WTC11 (cell line): ENCODE data around the gene RAB15. TPM values are rescaled to one million over a fixed set of nuclear protein-coding genes. Genes with fewer than 3 reads are reported as not detected.

Source experiments
- ATAC-seq: fragments of 200-7000 bp; cut with Tn5 transposase; 2 replicates; pipeline ENCODE4 v1.10.0; 2021; ENCODE audit warnings: mild to moderate bottlenecking, moderate library complexity
- CTCF ChIA-PET: fragments of 300-600 bp; sonication (Branson Sonifier 250); formaldehyde crosslinking; loops from one replicate; lab custom pipeline; 2021; ENCODE audit warnings: antibody characterized with exemption; lab: Charles Lee
- POLR2A ChIA-PET: fragments of 350-600 bp; sonication (Branson Sonifier 250); formaldehyde crosslinking; loops from one replicate; lab custom pipeline; 2021; ENCODE audit warnings: antibody characterized with exemption; lab: Charles Lee
- DNase-seq: peaks from one replicate; pipeline ENCODE4 v3.0.0; 2021; ENCODE audit warnings: low spot score
- H3K27ac Mint-ChIP-seq: 2 replicates; pipeline ENCODE4 v1.8.0; 2021; ENCODE audit warnings: mixed read lengths
- H3K27me3 Mint-ChIP-seq: 2 replicates; pipeline ENCODE4 v1.8.0; 2021; ENCODE audit warnings: low read depth, mild to moderate bottlenecking, moderate library complexity, mixed read lengths
- H3K36me3 Mint-ChIP-seq: 2 replicates; pipeline ENCODE4 v1.8.0; 2021; ENCODE audit warnings: mixed read lengths
- H3K4me1 Mint-ChIP-seq: 2 replicates; pipeline ENCODE4 v1.8.0; 2022; ENCODE audit warnings: mixed read lengths
- H3K4me3 Mint-ChIP-seq: 2 replicates; pipeline ENCODE4 v1.8.0; 2021; ENCODE audit warnings: mild to moderate bottlenecking, moderate library complexity, mixed read lengths
- H3K9me3 Mint-ChIP-seq: 2 replicates; pipeline ENCODE4 v1.8.0; 2021; ENCODE audit warnings: mixed read lengths
- CREM ChIP-seq: sonication (generic); formaldehyde crosslinking; IDR thresholded peaks from 2 replicates; pipeline ENCODE4 v1.8.1; 2022; ENCODE audit warnings: mild to moderate bottlenecking, missing genetic modification reagents, moderate library complexity
- ESRRA ChIP-seq: sonication (generic); formaldehyde crosslinking; IDR thresholded peaks from 2 replicates; pipeline ENCODE4 v1.8.1; 2022; ENCODE audit warnings: mild to moderate bottlenecking, missing genetic modification reagents, borderline replicate concordance
- FOXK1 ChIP-seq: sonication (generic); formaldehyde crosslinking; IDR thresholded peaks from 2 replicates; pipeline ENCODE4 v1.8.0; 2022; ENCODE audit warnings: mild to moderate bottlenecking, moderate library complexity, missing genetic modification reagents
- FOXP1 ChIP-seq: sonication (generic); formaldehyde crosslinking; IDR thresholded peaks from 2 replicates; pipeline ENCODE4 v1.8.0; 2022; ENCODE audit warnings: missing genetic modification reagents, mild to moderate bottlenecking, moderate library complexity, borderline replicate concordance
- JAZF1 ChIP-seq: fragments of 250-450 bp; sonication (Bioruptor Pico); IDR thresholded peaks from 2 replicates; pipeline ENCODE4 v1.9.0; 2021; ENCODE audit warnings: moderate library complexity, mild to moderate bottlenecking, inconsistent platforms
- NR2C2 ChIP-seq: sonication (generic); formaldehyde crosslinking; IDR thresholded peaks from 2 replicates; pipeline ENCODE4 v1.8.0; 2022; ENCODE audit warnings: mild to moderate bottlenecking, missing genetic modification reagents
- TEAD1 ChIP-seq: sonication (generic); formaldehyde crosslinking; IDR thresholded peaks from 2 replicates; pipeline ENCODE4 v1.8.0; 2022; ENCODE audit warnings: mild to moderate bottlenecking, missing genetic modification reagents
- total RNA-seq: library from RNA; stranded (reverse); gene quantifications from 3 replicates; pipeline ENCODE4 v1.2.3, GENCODE V29; 2021
- TF ChIP-seq, protein P1 (sequence below): fragments of 250-450 bp; sonication (Bioruptor Pico); IDR thresholded peaks from 2 replicates; pipeline ENCODE4 v1.9.0; 2021; ENCODE audit warnings: mild to moderate bottlenecking, borderline replicate concordance
- TF ChIP-seq, protein P2 (sequence below): sonication (generic); formaldehyde crosslinking; IDR thresholded peaks from 2 replicates; pipeline ENCODE4 v1.8.0; 2022; ENCODE audit warnings: mild to moderate bottlenecking, missing genetic modification reagents
- TF ChIP-seq, protein P3 (sequence below): sonication (generic); formaldehyde crosslinking; conservative IDR thresholded peaks from 2 replicates; pipeline ENCODE4 v1.8.1; 2022; ENCODE audit warnings: mild to moderate bottlenecking, missing genetic modification reagents
- TF ChIP-seq, protein P4 (sequence below): sonication (generic); formaldehyde crosslinking; IDR thresholded peaks from 2 replicates; pipeline ENCODE4 v1.8.1; 2023; ENCODE audit warnings: mild to moderate bottlenecking, moderate library complexity, missing genetic modification reagents
- TF ChIP-seq, protein P5 (sequence below): sonication (generic); formaldehyde crosslinking; IDR thresholded peaks from 2 replicates; pipeline ENCODE4 v1.8.0; 2023; ENCODE audit warnings: missing genetic modification reagents
- TF ChIP-seq, protein P6 (sequence below): sonication (generic); formaldehyde crosslinking; IDR thresholded peaks from 2 replicates; pipeline ENCODE4 v1.8.1; 2022; ENCODE audit warnings: missing genetic modification reagents, borderline replicate concordance
- TF ChIP-seq, protein P7 (sequence below): sonication (generic); formaldehyde crosslinking; IDR thresholded peaks from 2 replicates; pipeline ENCODE4 v1.8.1; 2023; ENCODE audit warnings: mild to moderate bottlenecking, missing genetic modification reagents

The RAB15 gene
- total RNA-seq, 1 experiment from 2014 or later = 49.1 TPM

DNA sequence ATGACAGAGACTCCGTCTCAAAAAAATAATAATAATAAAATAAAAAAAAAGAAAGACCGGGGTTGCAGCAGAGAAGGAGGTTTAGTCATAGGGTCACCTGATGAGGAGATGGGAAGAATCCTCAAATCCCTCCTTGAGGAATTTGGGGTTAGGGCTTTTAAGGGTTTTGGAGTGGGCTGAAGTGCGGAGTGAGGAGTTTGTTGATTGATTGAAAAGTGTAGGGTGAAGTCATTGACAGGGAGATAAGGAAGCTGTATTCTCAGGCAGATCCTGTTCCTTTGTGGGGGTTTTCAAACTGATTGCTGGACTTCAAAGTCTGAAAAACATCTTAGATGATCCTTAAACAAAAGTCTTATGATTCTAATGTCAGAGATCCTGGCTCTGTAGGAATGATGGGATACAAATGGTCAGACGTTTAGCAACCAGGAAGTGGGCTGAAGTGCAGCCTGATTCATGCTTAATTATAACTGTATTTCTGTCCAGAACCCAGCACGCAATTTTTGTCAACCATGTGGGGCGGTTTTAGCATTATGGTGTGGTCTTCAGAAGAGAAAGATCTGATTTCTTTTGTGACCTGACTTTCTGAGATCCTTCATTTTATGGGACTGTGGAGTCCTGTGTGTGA lies 30.6 kb upstream of the RAB15 start (continued):
- TF ChIP-seq, protein P1, sequence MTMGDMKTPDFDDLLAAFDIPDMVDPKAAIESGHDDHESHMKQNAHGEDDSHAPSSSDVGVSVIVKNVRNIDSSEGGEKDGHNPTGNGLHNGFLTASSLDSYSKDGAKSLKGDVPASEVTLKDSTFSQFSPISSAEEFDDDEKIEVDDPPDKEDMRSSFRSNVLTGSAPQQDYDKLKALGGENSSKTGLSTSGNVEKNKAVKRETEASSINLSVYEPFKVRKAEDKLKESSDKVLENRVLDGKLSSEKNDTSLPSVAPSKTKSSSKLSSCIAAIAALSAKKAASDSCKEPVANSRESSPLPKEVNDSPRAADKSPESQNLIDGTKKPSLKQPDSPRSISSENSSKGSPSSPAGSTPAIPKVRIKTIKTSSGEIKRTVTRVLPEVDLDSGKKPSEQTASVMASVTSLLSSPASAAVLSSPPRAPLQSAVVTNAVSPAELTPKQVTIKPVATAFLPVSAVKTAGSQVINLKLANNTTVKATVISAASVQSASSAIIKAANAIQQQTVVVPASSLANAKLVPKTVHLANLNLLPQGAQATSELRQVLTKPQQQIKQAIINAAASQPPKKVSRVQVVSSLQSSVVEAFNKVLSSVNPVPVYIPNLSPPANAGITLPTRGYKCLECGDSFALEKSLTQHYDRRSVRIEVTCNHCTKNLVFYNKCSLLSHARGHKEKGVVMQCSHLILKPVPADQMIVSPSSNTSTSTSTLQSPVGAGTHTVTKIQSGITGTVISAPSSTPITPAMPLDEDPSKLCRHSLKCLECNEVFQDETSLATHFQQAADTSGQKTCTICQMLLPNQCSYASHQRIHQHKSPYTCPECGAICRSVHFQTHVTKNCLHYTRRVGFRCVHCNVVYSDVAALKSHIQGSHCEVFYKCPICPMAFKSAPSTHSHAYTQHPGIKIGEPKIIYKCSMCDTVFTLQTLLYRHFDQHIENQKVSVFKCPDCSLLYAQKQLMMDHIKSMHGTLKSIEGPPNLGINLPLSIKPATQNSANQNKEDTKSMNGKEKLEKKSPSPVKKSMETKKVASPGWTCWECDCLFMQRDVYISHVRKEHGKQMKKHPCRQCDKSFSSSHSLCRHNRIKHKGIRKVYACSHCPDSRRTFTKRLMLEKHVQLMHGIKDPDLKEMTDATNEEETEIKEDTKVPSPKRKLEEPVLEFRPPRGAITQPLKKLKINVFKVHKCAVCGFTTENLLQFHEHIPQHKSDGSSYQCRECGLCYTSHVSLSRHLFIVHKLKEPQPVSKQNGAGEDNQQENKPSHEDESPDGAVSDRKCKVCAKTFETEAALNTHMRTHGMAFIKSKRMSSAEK = no peak
- no peak for TF ChIP-seq ESRRA (CRISPR knock-in tag)
- TF ChIP-seq, protein P2, sequence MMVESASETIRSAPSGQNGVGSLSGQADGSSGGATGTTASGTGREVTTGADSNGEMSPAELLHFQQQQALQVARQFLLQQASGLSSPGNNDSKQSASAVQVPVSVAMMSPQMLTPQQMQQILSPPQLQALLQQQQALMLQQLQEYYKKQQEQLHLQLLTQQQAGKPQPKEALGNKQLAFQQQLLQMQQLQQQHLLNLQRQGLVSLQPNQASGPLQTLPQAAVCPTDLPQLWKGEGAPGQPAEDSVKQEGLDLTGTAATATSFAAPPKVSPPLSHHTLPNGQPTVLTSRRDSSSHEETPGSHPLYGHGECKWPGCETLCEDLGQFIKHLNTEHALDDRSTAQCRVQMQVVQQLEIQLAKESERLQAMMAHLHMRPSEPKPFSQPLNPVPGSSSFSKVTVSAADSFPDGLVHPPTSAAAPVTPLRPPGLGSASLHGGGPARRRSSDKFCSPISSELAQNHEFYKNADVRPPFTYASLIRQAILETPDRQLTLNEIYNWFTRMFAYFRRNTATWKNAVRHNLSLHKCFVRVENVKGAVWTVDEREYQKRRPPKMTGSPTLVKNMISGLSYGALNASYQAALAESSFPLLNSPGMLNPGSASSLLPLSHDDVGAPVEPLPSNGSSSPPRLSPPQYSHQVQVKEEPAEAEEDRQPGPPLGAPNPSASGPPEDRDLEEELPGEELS (CRISPR knock-in tag) = no peak

DNA sequence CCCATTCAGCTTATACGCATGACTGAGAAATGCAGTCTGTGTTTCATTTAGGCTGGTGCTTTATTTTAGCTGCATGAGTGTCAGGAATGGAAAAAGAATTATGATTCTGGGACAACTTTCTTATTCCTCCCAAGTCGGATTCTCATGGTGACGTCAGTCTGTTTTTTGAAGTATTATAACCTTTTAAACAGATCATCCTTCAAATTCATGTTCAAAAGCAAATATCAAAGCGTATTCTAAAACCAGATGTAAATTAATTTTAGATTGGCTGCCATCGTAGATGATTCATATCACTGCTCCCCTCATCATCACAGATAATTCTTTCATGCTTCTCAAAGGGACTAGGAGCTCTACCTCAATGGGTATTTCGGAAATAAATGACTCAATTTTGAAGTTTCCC lies 29.6 kb upstream of the RAB15 start:
- TF ChIP-seq FOXK1 (CRISPR knock-in tag) (no peak), TEAD1 (CRISPR knock-in tag) (no peak)
- no peak overlapping the region for H3K27ac Mint-ChIP-seq
- POLR2A ChIA-PET = no interaction called here
- DNase-seq = no peak
- no peaks in the 10 kb centered on the region; the same call in 1 of the 2 replicates for H3K9me3 Mint-ChIP-seq
- H3K36me3 Mint-ChIP-seq = 0 out of 2 replicates have a peak, but pooled peaks cover 4% of the 10 kb centered on the region
- H3K27me3 Mint-ChIP-seq = no peaks in the 10 kb centered on the region
- no peak overlapping the region for H3K4me3 Mint-ChIP-seq
- ATAC-seq = no peak
- H3K4me1 Mint-ChIP-seq = peaks cover 42% of the 10 kb centered on the region
- CTCF ChIA-PET = interaction anchor here (1.4 to 3.8 kb wide), 2 partner anchors 15 to 18 kb away, joined by 3 to 18 read pairs; partner anchors contain the start of gene FNTB

DNA sequence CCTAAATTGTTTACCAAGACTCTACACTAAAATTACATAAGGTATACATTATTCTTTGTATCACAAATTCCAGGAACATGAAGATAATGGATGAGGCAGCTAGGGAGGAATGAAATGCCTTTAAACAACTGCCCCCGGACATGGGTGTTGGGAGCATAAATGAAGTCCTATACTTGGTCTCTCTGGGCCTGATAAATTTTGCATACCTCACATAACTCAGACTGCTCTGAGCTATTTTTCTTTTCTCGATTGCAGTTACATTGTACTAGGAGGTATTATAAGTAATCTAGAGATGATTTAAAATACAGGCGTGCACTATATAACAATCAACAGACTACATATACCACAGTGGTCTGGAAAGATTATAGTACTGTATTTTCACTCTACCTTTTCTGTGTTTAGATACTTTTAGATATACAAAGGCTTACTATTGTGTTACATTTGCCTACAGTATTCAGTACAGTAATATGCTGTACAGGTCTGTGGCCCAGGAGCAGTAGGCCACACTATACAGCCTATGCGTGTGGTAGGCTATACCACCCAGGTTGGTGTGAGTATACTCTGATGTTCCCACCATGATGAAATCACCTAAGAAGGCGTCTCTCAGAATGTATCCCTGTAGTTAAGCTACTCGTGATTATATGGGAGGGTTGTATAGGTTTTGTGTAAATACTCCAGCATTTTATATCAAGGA lies 28.9 kb upstream of the RAB15 start:
- CTCF ChIA-PET = interaction anchor here (1.4 to 3.8 kb wide), 2 partner anchors 14 to 19 kb away, joined by 3 to 18 read pairs; partner anchors contain the start of gene FNTB
- H3K9me3 Mint-ChIP-seq = no peaks in the 10 kb centered on the region; the same call in 1 of the 2 replicates
- DNase-seq (no peak), ATAC-seq (no peak)
- H3K27me3 Mint-ChIP-seq = no peaks in the 10 kb centered on the region
- H3K27ac Mint-ChIP-seq = no peak overlapping the region
- 0 out of 2 replicates have a peak, but pooled peaks cover 4% of the 10 kb centered on the region for H3K36me3 Mint-ChIP-seq
- peaks cover 42% of the 10 kb centered on the region for H3K4me1 Mint-ChIP-seq
- POLR2A ChIA-PET = no interaction called here
- H3K4me3 Mint-ChIP-seq = no peak overlapping the region
- TF ChIP-seq JAZF1 (CRISPR knock-in tag) (no peak), FOXP1 (CRISPR knock-in tag) (no peak), CREM (no peak), NR2C2 (CRISPR knock-in tag) (no peak)
- TF ChIP-seq, protein P3, sequence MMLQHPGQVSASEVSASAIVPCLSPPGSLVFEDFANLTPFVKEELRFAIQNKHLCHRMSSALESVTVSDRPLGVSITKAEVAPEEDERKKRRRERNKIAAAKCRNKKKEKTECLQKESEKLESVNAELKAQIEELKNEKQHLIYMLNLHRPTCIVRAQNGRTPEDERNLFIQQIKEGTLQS (CRISPR knock-in tag) = no peak
- TF ChIP-seq, protein P4, sequence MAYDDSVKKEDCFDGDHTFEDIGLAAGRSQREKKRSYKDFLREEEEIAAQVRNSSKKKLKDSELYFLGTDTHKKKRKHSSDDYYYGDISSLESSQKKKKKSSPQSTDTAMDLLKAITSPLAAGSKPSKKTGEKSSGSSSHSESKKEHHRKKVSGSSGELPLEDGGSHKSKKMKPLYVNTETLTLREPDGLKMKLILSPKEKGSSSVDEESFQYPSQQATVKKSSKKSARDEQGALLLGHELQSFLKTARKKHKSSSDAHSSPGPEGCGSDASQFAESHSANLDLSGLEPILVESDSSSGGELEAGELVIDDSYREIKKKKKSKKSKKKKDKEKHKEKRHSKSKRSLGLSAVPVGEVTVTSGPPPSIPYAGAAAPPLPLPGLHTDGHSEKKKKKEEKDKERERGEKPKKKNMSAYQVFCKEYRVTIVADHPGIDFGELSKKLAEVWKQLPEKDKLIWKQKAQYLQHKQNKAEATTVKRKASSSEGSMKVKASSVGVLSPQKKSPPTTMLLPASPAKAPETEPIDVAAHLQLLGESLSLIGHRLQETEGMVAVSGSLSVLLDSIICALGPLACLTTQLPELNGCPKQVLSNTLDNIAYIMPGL (CRISPR knock-in tag) = no peak
- TF ChIP-seq, protein P5, sequence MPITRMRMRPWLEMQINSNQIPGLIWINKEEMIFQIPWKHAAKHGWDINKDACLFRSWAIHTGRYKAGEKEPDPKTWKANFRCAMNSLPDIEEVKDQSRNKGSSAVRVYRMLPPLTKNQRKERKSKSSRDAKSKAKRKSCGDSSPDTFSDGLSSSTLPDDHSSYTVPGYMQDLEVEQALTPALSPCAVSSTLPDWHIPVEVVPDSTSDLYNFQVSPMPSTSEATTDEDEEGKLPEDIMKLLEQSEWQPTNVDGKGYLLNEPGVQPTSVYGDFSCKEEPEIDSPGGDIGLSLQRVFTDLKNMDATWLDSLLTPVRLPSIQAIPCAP (CRISPR knock-in tag) = no peak
- TF ChIP-seq, protein P6, sequence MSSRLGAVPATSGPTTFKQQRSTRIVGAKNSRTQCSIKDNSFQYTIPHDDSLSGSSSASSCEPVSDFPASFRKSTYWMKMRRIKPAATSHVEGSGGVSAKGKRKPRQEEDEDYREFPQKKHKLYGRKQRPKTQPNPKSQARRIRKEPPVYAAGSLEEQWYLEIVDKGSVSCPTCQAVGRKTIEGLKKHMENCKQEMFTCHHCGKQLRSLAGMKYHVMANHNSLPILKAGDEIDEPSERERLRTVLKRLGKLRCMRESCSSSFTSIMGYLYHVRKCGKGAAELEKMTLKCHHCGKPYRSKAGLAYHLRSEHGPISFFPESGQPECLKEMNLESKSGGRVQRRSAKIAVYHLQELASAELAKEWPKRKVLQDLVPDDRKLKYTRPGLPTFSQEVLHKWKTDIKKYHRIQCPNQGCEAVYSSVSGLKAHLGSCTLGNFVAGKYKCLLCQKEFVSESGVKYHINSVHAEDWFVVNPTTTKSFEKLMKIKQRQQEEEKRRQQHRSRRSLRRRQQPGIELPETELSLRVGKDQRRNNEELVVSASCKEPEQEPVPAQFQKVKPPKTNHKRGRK (CRISPR knock-in tag) = no peak
- TF ChIP-seq, protein P7, sequence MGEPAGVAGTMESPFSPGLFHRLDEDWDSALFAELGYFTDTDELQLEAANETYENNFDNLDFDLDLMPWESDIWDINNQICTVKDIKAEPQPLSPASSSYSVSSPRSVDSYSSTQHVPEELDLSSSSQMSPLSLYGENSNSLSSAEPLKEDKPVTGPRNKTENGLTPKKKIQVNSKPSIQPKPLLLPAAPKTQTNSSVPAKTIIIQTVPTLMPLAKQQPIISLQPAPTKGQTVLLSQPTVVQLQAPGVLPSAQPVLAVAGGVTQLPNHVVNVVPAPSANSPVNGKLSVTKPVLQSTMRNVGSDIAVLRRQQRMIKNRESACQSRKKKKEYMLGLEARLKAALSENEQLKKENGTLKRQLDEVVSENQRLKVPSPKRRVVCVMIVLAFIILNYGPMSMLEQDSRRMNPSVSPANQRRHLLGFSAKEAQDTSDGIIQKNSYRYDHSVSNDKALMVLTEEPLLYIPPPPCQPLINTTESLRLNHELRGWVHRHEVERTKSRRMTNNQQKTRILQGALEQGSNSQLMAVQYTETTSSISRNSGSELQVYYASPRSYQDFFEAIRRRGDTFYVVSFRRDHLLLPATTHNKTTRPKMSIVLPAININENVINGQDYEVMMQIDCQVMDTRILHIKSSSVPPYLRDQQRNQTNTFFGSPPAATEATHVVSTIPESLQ (CRISPR knock-in tag) = no peak
